NCI-H69 (cell line): Measurements from ENCODE around the gene AP1M1.

ENCODE experiments used
- DNase-seq: peaks from one replicate; lab custom pipeline; 2025; lab: John Stamatoyannopoulos, UW

Gene AP1M1

GRCh38 chr19:16185768-16186123, 12.0 kb upstream of the AP1M1 start:
- DNase-seq: peak; percentile 61

GRCh38 chr19:16188521-16188920, 9.2 kb upstream of the AP1M1 start:
- no peak for DNase-seq

- DNase-seq: no peak
These were observed 7.5 kb upstream of the AP1M1 start for GRCh38 chr19:16190198-16190597.

- DNase-seq: no peak
These were observed 7.0 kb upstream of the AP1M1 start for GRCh38 chr19:16190736-16191135.

- DNase-seq: no peak
These were observed 6.3 kb upstream of the AP1M1 start for GRCh38 chr19:16191216-16191908.

- no peak for DNase-seq
These were observed 4.2 kb upstream of the AP1M1 start for GRCh38 chr19:16193466-16193865.

- no peak for DNase-seq
These were observed 506 bp upstream of the AP1M1 start for GRCh38 chr19:16197188-16197621.

- no peak for DNase-seq
These were observed 600 bp downstream of the AP1M1 start for GRCh38 chr19:16198370-16198651.

- no peak for DNase-seq
These were observed 1.7 kb downstream of the AP1M1 start for GRCh38 chr19:16199275-16199932.

- no peak for DNase-seq
These were observed 2.6 kb downstream of the AP1M1 start for GRCh38 chr19:16200038-16201010.

- no peak for DNase-seq
These were observed 3.3 kb downstream of the AP1M1 start for GRCh38 chr19:16201011-16201391.

- peak; percentile 41 for DNase-seq
These were observed 4.9 kb downstream of the AP1M1 start for GRCh38 chr19:16202320-16203255.

- DNase-seq: peak; percentile 82
These were observed 5.7 kb downstream of the AP1M1 start for GRCh38 chr19:16203256-16204004.

- DNase-seq: no peak
These were observed 6.2 kb downstream of the AP1M1 start for GRCh38 chr19:16204005-16204294.

- no peak for DNase-seq
These were observed 7.7 kb downstream of the AP1M1 start for GRCh38 chr19:16205205-16206045.

- no peak for DNase-seq
These were observed 8.4 kb downstream of the AP1M1 start for GRCh38 chr19:16206046-16206605.

GRCh38 chr19:16206637-16207036, 8.9 kb downstream of the AP1M1 start:
- DNase-seq: no peak

- DNase-seq: no peak
These were observed 9.4 kb downstream of the AP1M1 start for GRCh38 chr19:16207063-16207462.

- DNase-seq: no peak
These were observed 9.8 kb downstream of the AP1M1 start for GRCh38 chr19:16207490-16208025.
